SJCRH30 (cell line): ENCODE results near the gene TAC3. TPM values are rescaled to one million over a fixed set of nuclear protein-coding genes. Genes with fewer than 3 reads are reported as not detected.
A peak's percentile ranks its signal among the peaks of the same experiment; 100 is the strongest.
"Not testable (repeated sequence)": the region's sequence is repeated elsewhere in the genome, so short reads cannot be mapped to it uniquely, and the experiment has no call there.

Source experiments
- DNase-seq, 2 experiments: peaks; one replicate each; pipeline ENCODE4 v3.0.0-alpha.2; 2015 to 2020
- H3K27ac ChIP-seq: fragments of 250-450 bp; sonication (Bioruptor Pico); 2 replicates; pipeline ENCODE4 v1.5.1; 2020; ENCODE audit warnings: mild to moderate bottlenecking, moderate library complexity
- H3K27me3 ChIP-seq: fragments of 250-450 bp; sonication (Bioruptor Pico); 2 replicates; pipeline ENCODE4 v1.5.1; 2020; ENCODE audit warnings: mild to moderate bottlenecking, moderate library complexity
- H3K36me3 ChIP-seq: fragments of 250-450 bp; sonication (Bioruptor Pico); 2 replicates; pipeline ENCODE4 v1.5.1; 2020; ENCODE audit warnings: mild to moderate bottlenecking, moderate library complexity
- H3K4me1 ChIP-seq: fragments of 250-450 bp; sonication (Bioruptor Pico); 2 replicates; pipeline ENCODE4 v1.5.1; 2020; ENCODE audit warnings: mild to moderate bottlenecking, moderate library complexity
- H3K4me3 ChIP-seq: fragments of 250-450 bp; sonication (Bioruptor Pico); 2 replicates; pipeline ENCODE4 v1.5.1; 2020; ENCODE audit warnings: mild to moderate bottlenecking, moderate library complexity
- H3K9me3 ChIP-seq: fragments of 250-450 bp; sonication (Bioruptor Pico); replicated peaks from 2 replicates; pipeline ENCODE4 v1.5.1; 2020; ENCODE audit warnings: mild to moderate bottlenecking, moderate library complexity
- total RNA-seq: library from RNA; depleted of rRNA; stranded (reverse); fragments of >200 nt; shearing (Covaris generic); gene quantifications from 2 replicates; pipeline ENCODE4 v1.2.3, GENCODE V29; 2014; rRNA removed

The TAC3 gene
- total RNA-seq = not detected in 2 replicates

DNA sequence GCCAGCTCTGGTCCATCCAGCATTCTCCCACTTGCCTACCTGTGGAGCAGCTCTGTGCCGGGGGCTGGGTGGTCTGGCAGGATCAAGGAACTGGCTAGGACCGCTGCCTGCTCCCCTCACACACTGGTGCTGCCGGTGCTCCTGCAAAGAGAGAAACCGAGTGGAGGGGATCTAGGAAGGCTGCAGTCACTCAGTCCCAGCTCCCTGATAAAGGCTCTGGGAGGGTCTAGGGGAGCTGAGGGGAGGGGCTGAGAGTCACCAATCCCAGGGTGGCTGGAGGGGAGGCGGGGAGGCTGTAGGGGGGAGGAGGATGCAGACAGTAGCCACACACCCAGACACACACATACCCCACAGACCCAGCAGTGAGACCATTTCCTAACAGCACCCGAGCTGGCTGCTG, at the start of gene TAC3:
TAC3 (minus strand) TSS at position 182 of the 400 bp plus-strand sequence. CDS start 732 bp downstream, outside the sequence.
- Histone ChIP-seq H3K27ac (no peak within 1 kb of the TSS), H3K36me3 (no peaks in the 10 kb centered on the region; the same call in 1 of the 2 replicates), H3K4me3 (no peak within 1 kb of the TSS), H3K27me3 (peaks cover 83% of the 10 kb centered on the region), H3K9me3 (no peaks in the 10 kb centered on the region), H3K4me1 (no peaks in the 10 kb centered on the region)
- DNase-seq = peak in 1 of 2 experiments; percentile 57

DNA sequence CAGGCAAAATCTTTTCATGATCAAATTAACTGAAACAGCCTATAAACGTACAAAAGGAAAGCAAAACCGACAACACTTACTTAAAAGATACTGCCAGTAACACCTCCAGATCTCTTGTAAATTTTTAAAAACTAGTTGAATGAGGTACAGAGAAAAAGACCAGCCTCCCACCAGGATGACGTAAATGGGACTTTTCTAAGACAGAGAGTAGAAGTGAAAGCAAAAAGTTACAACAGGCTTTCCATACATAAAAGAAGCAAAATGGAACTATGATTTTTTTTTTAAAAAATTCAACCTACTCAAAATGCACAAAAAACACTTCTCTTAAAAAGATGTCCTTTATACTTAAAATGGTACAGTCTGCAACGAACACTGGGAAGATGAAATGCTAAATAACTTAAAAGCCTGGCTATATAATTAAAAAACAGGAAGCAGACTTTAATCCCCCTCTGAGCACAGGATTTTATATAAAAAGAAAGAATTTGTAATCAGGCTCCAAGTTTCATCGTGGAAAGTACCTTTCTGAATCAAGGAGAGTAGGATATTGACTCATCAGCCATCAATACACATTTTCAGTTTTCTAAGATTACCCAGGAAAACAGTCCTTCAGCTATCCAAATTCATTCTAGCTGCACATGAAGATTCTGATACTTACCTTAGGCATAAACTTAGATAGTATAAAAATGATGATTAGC, 47.8 kb upstream of the TAC3 start:
- Histone ChIP-seq H3K9me3 (no peaks in the 10 kb centered on the region), H3K4me3 (no peak overlapping the region), H3K4me1 (no peaks in the 10 kb centered on the region), H3K27ac (no peak overlapping the region), H3K27me3 (peaks cover 16% of the 10 kb centered on the region), H3K36me3 (no peaks in the 10 kb centered on the region)
- DNase-seq = no peak

DNA sequence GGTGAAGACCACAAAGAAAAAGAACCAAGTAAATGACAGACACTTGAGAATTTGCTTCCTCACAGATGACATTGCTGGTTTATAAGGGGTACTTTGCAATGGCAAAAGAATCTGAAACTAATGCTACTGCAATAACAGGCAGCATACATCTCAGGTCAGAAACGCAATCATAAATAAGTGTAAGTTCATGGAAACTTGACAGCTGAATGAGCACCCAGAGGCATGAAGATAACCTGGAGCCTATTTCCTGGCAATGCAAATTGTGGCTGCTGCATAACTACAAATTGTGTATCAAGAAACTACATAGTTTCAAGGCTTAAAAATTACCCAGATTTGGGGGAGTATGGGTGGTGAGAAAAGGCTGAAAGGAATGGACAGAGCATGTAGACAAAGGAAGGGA, 42.1 kb upstream of the TAC3 start:
- Histone ChIP-seq H3K36me3 (no peaks in the 10 kb centered on the region), H3K4me1 (no peaks in the 10 kb centered on the region), H3K9me3 (peaks cover 6% of the 10 kb centered on the region), H3K4me3 (no peak overlapping the region), H3K27ac (no peak overlapping the region), H3K27me3 (peaks cover 25% of the 10 kb centered on the region)
- no peak for DNase-seq

DNA sequence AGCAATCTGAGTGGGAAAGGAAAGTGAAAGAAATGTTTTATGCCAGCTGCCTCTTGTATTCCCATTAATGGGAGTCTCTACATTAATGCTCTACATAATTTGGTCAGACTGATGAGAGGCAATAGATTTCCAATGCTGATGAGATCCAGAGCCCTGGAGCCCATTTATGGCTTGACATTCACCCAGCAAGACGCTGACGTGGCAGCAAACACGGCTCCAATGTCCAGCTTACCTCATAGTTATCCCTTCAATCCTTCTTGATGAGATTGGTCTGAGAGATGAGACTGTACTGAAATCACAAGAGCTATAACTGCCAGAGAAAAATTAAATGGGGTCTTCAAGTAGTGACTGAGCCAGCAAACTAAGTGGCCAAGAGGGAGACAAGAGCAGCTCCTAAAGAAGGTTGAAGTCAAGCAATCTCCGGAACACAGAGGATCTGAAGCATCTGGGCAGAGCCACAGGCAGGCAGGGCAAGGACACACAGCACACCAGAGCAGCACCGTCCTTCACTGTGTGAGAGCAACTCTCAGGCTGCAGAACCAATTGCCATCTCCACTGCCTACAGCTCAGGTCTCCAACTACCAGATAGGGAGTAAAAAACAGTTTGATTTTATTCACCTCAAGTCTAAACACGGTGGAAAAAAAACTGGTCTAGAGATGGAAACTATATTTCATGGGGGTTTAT, 40.9 kb upstream of the TAC3 start:
- H3K36me3 ChIP-seq = no peaks in the 10 kb centered on the region
- peaks cover 23% of the 10 kb centered on the region for H3K27me3 ChIP-seq
- H3K4me1 ChIP-seq = no peaks in the 10 kb centered on the region
- H3K9me3 ChIP-seq = peaks cover 10% of the 10 kb centered on the region
- no peak overlapping the region for H3K4me3 ChIP-seq
- DNase-seq = no peak
- no peak overlapping the region for H3K27ac ChIP-seq

DNA sequence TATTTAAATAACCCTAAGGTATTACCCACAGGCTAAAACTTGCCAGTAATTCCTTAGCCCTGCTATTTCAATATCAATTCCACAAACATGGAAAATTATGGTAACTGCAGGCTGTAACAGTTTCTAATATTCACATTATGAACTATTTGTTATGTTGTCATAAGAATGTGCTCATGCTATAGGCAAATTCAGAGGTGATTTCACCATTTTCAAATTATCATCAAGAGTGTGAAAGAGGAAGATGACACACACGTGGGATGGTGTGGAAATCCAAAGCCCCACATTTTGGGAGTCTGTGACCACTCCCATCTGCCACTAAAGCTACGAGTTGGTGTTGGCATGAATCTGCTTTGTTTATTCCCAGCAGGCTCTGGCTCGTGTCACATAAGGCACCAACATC, 39.5 kb upstream of the TAC3 start:
- no peak for DNase-seq
- no peak overlapping the region for H3K27ac ChIP-seq
- H3K4me3 ChIP-seq = no peak overlapping the region
- peaks cover 10% of the 10 kb centered on the region for H3K9me3 ChIP-seq
- peaks cover 23% of the 10 kb centered on the region; the same call in 1 of the 2 replicates for H3K27me3 ChIP-seq
- no peaks in the 10 kb centered on the region for H3K4me1 ChIP-seq
- no peaks in the 10 kb centered on the region for H3K36me3 ChIP-seq

DNA sequence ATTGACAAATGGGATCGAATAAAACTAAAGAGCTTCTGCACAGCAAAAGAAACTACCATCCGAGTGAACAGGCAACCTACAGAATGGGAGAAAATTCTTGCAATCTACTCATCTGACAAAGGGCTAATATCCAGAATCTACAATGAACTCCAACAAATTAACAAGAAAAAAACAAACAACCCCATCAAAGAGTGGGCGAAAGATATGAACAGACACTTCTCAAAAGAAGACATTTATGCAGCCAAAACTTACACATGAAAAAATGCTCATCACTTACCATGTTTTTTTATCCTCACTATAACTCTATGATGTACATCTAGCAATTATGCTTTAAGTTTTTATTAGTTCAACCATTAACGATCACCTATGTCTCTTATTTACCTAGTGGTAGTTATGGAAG, 37.6 kb upstream of the TAC3 start:
- peaks cover 18% of the 10 kb centered on the region; the same call in 1 of the 2 replicates for H3K27me3 ChIP-seq
- not testable (repeated sequence) for DNase-seq, H3K4me3 ChIP-seq, H3K4me1 ChIP-seq, H3K36me3 ChIP-seq, H3K27ac ChIP-seq, H3K9me3 ChIP-seq

DNA sequence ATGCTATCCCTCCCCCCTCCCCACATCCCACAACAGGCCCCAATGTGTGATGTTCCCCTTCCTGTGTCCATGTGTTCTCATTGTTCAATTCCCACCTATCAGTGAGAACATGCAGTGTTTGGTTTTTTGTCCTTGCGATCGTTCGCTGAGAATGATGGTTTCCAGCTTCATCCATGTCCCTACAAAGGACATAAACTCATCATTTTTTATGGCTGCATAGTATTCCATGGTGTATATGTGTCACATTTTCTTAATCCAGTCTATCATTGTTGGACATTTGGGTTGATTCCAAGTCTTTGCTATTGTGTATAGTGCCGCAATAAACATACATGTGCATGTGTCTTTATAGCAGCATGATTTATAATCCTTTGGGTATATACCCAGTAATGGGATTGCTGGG, 36.8 kb upstream of the TAC3 start:
- not testable (repeated sequence) for H3K9me3 ChIP-seq, H3K36me3 ChIP-seq, H3K27ac ChIP-seq, H3K4me3 ChIP-seq, DNase-seq, H3K4me1 ChIP-seq
- peaks cover 13% of the 10 kb centered on the region; the same call in 1 of the 2 replicates for H3K27me3 ChIP-seq

DNA sequence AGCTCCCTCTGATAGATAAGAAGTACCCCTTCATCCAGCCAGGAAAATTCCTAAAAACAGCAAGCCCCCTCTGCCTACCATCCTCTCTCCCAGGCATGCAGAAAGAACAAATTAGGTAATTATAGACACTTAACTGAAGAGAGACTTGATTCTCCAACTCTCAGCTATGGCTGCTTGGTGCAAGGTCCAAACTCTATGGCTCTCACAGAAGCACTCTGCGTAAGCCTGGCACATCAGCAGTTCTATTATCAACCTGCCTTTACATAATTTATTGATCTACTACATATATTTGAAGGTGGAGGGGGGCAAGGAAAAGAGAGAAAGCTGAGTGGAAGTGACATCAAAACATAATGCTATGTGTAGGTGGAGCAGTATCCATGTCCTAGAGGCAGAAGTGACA, 34.7 kb upstream of the TAC3 start:
- no peak for DNase-seq
- no peaks in the 10 kb centered on the region for H3K36me3 ChIP-seq
- H3K9me3 ChIP-seq = peaks cover 10% of the 10 kb centered on the region
- H3K27ac ChIP-seq = no peak overlapping the region
- peaks cover 10% of the 10 kb centered on the region; the same call in 1 of the 2 replicates for H3K4me1 ChIP-seq
- no peak overlapping the region for H3K4me3 ChIP-seq
- H3K27me3 ChIP-seq = peaks cover 19% of the 10 kb centered on the region; the same call in 1 of the 2 replicates

DNA sequence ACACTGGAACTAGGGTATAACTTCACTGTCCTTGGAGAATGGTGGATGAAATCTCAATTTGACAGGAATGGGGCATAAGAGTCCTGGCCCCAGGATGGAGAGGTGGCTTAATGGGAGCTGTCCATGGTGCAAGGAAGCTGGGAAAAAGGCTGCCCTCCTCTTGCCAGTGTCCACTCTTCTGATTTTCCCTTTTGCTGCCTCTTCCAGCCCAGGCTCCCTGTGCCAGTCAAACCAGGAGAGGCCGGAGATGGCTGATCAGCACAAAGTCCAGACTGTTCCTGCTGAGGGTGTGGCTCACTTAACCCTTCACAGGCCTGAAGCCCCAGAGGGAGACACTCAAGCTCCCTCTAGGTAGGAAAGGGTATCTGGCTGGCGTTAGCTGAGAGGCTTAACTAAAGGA, 33.6 kb upstream of the TAC3 start, which contains the start of gene MYO1A:
MYO1A (minus strand) TSS at position 240 of the 400 bp plus-strand sequence. CDS start 1,806 bp downstream, outside the sequence.
- Histone ChIP-seq H3K36me3 (no peaks in the 10 kb centered on the region), H3K27me3 (peaks cover 26% of the 10 kb centered on the region), H3K4me1 (peaks cover 11% of the 10 kb centered on the region; the same call in 1 of the 2 replicates), H3K9me3 (peaks cover 10% of the 10 kb centered on the region), H3K27ac (no peak within 1 kb of the TSS), H3K4me3 (no peak within 1 kb of the TSS)
- DNase-seq = peak; percentile 66 to 80

DNA sequence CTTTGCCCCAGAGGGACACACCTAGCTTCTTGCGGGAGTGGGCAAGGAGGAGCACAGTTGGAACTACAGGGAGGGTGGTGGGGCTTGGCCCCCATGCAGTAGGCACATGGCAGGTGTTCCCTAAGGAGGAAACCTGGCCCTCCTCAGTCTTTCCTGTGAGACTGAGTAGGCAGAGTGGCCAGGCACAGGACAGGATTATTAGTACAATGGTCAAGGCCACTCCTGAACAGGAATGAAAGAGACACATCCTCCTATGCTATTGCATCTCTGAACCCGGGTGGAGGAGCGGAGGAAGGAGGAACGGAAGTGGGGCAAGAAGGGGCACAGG, 32.8 kb upstream of the TAC3 start:
- H3K4me1 ChIP-seq = peaks cover 11% of the 10 kb centered on the region; the same call in 1 of the 2 replicates
- H3K4me3 ChIP-seq = no peak overlapping the region
- peaks cover 10% of the 10 kb centered on the region for H3K9me3 ChIP-seq
- DNase-seq = no peak
- no peaks in the 10 kb centered on the region for H3K36me3 ChIP-seq
- peaks cover 34% of the 10 kb centered on the region for H3K27me3 ChIP-seq
- H3K27ac ChIP-seq = no peak overlapping the region

DNA sequence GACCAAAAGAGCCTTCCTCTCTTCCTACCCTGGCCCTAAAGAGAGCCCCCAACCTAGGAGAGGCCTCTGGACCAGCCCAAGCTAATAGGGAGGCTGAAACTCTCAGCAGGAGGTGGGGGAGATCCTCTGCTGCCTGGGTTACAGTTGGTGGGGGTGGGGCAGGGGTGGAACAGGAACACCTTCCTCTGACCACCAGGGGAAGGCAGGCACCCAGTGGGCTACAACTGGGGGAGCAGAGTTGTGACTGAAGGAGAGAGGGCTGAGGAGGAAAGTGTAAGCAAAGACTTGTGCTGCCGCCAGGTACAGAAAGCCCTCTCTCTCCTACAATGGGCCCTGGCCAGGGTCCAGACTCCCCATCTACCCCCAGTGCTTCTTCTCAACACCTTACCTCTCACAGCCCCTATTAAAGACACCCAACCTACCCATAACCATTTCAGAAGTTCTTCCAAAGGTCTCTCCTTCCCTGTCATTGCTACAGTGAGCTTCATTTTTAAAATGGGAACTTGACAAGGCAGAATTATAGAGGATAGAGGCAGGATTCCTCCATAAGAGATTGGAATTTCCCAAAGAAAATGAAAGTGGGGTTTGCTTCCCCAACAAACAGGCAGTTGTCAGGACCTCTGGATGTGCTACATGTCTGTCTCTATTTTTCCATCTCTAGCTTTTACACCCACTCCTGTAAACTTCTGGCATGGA, 32.2 kb upstream of the TAC3 start:
- Histone ChIP-seq H3K36me3 (no peaks in the 10 kb centered on the region), H3K27me3 (peaks cover 39% of the 10 kb centered on the region), H3K4me3 (no peak overlapping the region), H3K4me1 (peaks cover 11% of the 10 kb centered on the region; the same call in 1 of the 2 replicates), H3K9me3 (peaks cover 5% of the 10 kb centered on the region), H3K27ac (no peak overlapping the region)
- DNase-seq = no peak

DNA sequence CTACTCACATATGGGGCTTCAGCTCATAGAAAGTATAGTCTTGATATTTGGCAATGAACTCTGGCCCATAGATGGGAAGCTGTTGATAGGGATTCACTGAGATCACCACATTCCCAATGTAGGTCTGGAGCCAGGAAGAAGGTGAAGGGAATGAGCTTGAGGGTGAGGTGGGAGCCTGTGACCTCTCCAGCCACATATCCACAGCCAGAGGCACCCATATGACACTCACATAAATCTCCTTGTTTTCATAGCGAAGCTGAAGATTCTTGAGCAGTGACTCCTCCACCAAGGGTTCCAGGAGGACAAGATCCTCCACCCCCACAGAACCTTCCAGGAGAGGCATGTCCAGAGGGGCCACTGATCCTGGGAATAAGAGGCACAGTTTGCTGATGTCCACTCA, 31.7 kb upstream of the TAC3 start:
- Histone ChIP-seq H3K4me3 (no peak overlapping the region), H3K9me3 (no peaks in the 10 kb centered on the region), H3K27me3 (peaks cover 45% of the 10 kb centered on the region), H3K4me1 (peaks cover 11% of the 10 kb centered on the region; the same call in 1 of the 2 replicates), H3K27ac (no peak overlapping the region), H3K36me3 (no peaks in the 10 kb centered on the region)
- DNase-seq = no peak

DNA sequence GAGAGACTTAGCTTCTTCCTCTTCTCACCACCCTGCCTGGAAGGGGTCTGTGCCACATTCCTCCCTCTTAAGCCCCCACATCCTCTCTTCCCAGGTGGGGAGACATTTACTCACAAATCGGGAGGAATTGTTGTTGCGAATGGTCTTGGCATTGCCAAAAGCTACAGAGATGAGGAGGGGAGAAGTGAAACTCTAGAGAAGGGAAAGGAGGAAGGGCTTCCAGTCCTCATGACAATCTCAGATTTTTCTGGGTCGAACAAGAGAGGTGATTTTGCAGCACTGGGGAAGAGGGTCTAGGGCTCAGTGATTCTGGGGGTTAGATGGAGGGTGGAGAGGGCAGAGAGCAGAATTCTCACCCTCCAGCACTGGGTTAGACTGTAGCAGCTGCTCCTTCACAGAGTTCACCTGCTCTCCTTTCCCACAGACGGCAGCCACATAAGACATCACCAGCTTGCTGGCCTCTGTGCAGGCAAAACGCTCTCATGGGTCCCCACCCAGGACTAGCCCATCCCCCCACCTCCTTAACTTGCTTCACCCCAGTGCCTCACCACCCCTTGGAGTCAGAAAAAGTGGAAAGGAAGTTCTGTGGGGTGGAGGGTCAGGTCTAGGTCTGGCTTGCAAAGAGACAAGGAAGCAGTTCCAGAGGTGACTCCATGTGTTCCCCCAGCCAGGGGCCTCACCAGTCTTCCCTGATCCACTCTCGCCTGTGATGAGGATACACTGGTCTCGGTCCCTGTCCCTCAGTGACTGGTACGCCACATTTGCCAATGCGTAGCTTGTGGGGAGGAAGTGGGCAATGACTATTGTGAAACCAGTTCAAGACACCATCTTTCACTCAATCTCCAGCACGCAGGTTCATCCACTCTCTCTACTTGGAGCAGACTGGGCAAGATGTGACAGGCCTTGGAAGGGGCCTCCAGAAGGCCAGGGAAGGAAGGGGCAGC, 30.9 kb upstream of the TAC3 start:
- no peak overlapping the region for H3K4me3 ChIP-seq
- no peaks in the 10 kb centered on the region for H3K36me3 ChIP-seq
- H3K9me3 ChIP-seq = no peaks in the 10 kb centered on the region
- peaks cover 53% of the 10 kb centered on the region for H3K27me3 ChIP-seq
- peaks cover 11% of the 10 kb centered on the region; the same call in 1 of the 2 replicates for H3K4me1 ChIP-seq
- H3K27ac ChIP-seq = no peak overlapping the region
- DNase-seq = peak in 1 of 2 experiments; percentile 61
